ENCODE measurements around the gene FGFR3.

The FGFR3 gene

DNA sequence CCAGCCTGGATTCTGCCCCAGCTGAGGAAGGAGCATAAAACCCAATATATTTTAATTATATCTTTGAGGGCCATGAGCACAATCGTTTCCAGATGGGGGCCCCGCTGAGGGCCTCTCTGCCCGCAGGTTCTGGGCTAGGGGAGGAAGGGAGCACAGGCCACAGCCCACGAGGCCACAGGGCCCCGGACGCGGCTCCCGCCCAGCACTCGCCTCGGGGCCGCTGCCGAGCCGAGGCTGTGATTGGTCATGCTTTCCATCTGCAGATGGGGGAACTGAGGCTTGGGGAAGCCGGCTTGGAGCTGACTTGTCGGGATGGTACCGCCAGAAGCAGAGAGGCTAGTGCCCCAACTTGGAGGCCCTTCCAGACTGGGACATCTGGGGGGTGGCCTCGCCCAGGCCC lies 37.8 kb upstream of the FGFR3 start:
- TF ChIP-seq, protein P1, sequence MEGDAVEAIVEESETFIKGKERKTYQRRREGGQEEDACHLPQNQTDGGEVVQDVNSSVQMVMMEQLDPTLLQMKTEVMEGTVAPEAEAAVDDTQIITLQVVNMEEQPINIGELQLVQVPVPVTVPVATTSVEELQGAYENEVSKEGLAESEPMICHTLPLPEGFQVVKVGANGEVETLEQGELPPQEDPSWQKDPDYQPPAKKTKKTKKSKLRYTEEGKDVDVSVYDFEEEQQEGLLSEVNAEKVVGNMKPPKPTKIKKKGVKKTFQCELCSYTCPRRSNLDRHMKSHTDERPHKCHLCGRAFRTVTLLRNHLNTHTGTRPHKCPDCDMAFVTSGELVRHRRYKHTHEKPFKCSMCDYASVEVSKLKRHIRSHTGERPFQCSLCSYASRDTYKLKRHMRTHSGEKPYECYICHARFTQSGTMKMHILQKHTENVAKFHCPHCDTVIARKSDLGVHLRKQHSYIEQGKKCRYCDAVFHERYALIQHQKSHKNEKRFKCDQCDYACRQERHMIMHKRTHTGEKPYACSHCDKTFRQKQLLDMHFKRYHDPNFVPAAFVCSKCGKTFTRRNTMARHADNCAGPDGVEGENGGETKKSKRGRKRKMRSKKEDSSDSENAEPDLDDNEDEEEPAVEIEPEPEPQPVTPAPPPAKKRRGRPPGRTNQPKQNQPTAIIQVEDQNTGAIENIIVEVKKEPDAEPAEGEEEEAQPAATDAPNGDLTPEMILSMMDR (IDR thresholded peaks at IDR 0.05; ENCODE audit: control insufficient read depth, extremely low read depth, insufficient read depth): no peak
- H3K4me3 ChIP-seq (ENCODE audit: low read depth, low read length): no peak overlapping the region
- no peak for DNase-seq (ENCODE audit: low read depth)

DNA sequence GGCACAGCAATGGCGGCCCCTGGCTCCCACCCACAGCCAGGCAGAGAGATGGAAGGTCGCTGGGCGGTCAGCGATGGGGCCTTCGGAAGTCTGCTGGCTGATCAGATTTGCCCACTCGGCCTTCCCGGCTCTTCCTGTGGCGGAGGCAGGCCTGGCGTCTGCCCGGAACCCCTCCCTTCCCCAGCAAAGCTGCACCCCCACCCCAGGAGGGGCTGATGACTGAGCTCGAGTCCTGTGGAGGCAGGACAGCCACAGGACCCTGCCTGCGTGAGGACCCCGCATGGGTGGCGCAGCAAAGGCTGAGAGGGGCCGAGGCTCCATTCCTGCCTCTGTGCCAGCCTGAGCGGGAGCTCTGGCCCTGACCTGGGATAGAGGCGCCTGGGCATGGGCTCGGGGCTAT lies 37.0 kb upstream of the FGFR3 start:
- no peak for DNase-seq (ENCODE audit: low read depth)
- H3K4me3 ChIP-seq (ENCODE audit: low read depth, low read length): no peak overlapping the region
- TF ChIP-seq, protein P1 (IDR thresholded peaks at IDR 0.05; ENCODE audit: control insufficient read depth, extremely low read depth, insufficient read depth): no peak

DNA sequence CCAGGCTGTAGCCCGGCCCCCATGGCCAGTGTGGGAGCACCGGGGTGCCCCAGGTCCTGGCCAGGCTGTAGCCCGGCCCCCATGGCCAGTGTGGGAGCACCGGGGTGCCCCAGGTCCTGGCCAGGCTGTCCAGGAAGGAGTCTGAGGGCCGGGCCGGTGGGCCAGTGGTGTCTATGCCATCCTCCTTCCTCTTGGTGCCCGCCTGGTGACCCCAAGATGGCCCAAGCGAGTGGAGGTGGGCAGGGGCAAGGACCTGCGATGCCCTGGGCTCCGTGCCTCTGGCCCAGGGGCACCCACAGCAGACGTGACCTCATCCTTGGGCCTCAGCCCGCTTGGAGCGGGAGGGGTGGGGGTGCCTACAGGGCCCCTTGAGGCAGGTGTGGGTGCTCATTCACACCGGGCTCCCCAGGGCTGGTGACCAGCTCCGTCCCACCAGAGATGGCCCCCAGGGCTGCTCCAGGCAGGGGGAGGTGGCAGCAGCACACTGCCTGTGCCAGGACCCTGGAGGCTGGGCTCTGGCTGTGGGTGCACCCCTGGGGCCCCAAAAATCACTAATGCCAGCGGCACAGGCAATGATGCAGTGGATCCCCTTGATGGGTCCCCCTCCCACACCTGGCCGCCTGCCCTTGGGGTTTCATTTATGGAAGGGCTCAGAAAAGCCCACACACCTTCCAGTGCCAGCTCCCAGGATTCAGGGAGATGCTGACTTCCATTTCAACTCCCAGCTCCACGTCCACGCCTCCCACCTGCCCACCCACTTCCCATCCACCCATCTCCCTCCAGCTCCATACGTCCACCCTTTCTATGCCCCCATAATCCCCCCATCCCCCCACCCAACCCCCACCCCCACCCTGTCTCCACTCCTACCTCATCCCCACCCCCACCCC lies 36.0 kb upstream of the FGFR3 start:
- no peak for DNase-seq (ENCODE audit: low read depth)
- no peak overlapping the region for H3K4me3 ChIP-seq (ENCODE audit: low read depth, low read length)
- TF ChIP-seq, protein P1 (IDR thresholded peaks at IDR 0.05; ENCODE audit: control insufficient read depth, extremely low read depth, insufficient read depth): no peak

DNA sequence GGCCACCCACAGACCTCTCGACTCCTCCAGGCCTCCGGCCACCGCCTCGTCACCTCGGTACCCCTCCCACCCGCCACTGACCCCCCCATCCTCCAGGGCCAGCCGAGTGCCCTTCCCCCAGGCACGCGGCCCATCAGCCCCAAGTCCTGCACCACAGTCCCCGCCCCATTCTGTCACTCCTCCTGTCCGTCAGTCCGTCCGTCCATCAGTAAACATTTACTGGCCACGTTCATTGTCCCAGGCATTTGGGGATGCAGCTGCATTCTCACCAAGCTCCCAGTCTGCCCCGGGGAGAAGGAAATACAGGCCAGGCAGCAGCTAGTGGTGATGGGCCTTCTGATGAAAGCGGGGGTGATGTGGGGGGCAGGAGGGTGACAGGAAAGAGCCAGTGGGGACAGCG lies 35.3 kb upstream of the FGFR3 start:
- H3K4me3 ChIP-seq (ENCODE audit: low read depth, low read length): no peak overlapping the region
- TF ChIP-seq, protein P1 (IDR thresholded peaks at IDR 0.05; ENCODE audit: control insufficient read depth, extremely low read depth, insufficient read depth): no peak
- DNase-seq (ENCODE audit: low read depth): no peak

DNA sequence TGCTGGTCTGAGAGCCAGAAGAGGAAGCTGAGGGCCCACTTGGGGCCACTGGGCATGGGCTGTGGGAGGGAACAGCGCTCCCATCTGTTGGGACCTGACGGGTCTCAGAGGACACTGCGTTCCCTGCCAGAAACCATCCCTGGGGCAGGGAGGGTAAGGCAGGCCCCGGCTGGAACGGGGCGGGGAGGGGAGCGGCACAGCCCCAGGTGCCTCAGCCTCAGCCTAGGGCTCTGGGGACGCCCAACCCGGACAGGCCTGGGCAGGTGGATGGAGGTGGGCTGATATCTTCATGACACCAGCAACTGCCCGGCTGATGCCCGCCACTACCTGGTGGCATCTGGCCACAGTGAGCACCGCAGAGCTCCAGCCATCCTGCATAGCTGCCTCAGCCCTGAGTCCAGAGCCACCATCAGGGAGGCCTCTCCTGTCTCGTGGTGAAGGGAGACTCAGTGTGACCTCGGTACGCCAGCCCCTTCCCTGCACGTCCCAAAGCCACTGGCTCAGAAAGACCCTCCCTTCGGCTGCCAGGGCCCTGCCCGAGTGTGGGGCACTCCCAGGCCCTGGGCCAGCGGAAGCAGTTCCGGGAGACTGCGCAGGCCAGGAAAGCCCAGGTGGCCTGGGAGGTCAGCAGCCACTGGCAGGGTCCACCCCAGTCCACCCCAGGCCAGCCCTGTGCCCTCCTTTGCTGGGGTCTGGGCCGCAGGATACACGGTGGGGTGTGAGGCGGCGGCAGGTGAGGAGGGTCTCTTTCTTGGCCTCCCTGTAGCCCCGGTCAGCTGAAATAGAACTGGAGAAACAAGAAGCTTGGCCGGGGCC lies 34.6 kb upstream of the FGFR3 start:
- DNase-seq (ENCODE audit: low read depth): no peak
- H3K4me3 ChIP-seq (ENCODE audit: low read depth, low read length): no peak overlapping the region
- TF ChIP-seq, protein P1 (IDR thresholded peaks at IDR 0.05; ENCODE audit: control insufficient read depth, extremely low read depth, insufficient read depth): no peak

DNA sequence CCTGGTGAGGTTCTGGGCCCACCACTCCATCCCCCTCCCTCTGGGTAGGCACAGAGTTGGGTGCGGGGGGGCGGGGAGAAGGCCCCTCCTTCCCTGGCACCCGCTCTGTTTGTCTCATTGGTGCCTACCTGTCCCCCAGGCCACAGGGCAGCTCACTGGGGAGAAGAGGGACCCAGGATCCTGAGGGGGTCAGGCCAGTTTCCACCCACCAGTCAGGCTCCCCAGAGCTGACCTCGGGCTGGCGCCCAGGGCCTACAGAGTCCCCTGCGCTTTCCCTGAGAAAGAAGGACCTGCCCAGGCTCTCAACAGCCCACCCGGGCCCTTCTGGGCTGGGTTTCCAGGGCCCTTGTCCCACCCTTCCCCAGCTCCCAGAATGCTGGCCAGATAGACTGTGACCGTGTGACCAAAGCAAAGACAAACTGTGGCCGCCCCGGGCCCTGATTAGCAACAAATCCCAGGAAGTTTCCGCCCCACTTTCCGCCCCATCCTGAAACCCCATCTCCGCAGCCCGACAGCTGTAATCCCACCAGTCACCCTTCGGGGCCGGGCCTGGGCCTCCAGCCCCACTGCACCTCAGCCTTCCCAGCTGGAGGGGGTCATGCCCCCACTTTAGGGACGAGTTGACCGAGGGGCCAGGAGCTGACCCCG lies 33.8 kb upstream of the FGFR3 start:
- H3K4me3 ChIP-seq (ENCODE audit: low read depth, low read length): no peak overlapping the region
- no peak for DNase-seq (ENCODE audit: low read depth)
- TF ChIP-seq, protein P1 (IDR thresholded peaks at IDR 0.05; ENCODE audit: control insufficient read depth, extremely low read depth, insufficient read depth): no peak

Measured in LNCaP clone FGC (cell line).